NCI-H460 (cell line): ENCODE measurements around the gene NYAP1. TPM values are rescaled to one million over a fixed set of nuclear protein-coding genes. Genes with fewer than 3 reads are reported as not detected.
"Not testable (repeated sequence)": the region's sequence is repeated elsewhere in the genome, so short reads cannot be mapped to it uniquely, and the experiment has no call there.

ENCODE experiments used
- DNase-seq: peaks from one replicate; pipeline ENCODE4 v3.0.0-alpha.2; 2016; ENCODE audit warnings: low read depth; ENCODE audit errors: extremely low read depth
- total RNA-seq: library from RNA; depleted of rRNA; stranded (reverse); fragments of >200 nt; shearing (Covaris generic); gene quantifications from 2 replicates; pipeline ENCODE4 v1.2.3, GENCODE V29; 2014

Gene NYAP1
- total RNA-seq, 1 experiment from 2014 or later = 0.47 TPM

- DNase-seq = no peak
Observed at GRCh38 chr7:100481466-100481865, 2.3 kb upstream of the NYAP1 start.

- DNase-seq = no peak
Observed at GRCh38 chr7:100482728-100483089, 1.0 kb upstream of the NYAP1 start.

- DNase-seq = peak; percentile 36
Observed at GRCh38 chr7:100483090-100483721, 521 bp upstream of the NYAP1 start.

GRCh38 chr7:100484673-100485045, 932 bp downstream of the NYAP1 start:
- no peak for DNase-seq

- DNase-seq = no peak
Observed at GRCh38 chr7:100485471-100485876, 1.7 kb downstream of the NYAP1 start.

- DNase-seq = no peak
Observed at GRCh38 chr7:100486111-100486636, 2.4 kb downstream of the NYAP1 start.

GRCh38 chr7:100486753-100487446, 3.2 kb downstream of the NYAP1 start:
- no peak for DNase-seq

GRCh38 chr7:100488333-100489095, 4.8 kb downstream of the NYAP1 start:
- no peak for DNase-seq

GRCh38 chr7:100489121-100489520, 5.4 kb downstream of the NYAP1 start:
- DNase-seq = no peak

GRCh38 chr7:100489824-100490223, 6.1 kb downstream of the NYAP1 start:
- DNase-seq = no peak

GRCh38 chr7:100490483-100491191, 6.9 kb downstream of the NYAP1 start:
- no peak for DNase-seq

- DNase-seq = no peak
Observed at GRCh38 chr7:100491192-100491578, 7.5 kb downstream of the NYAP1 start.

- no peak for DNase-seq
Observed at GRCh38 chr7:100492738-100493475, 9.2 kb downstream of the NYAP1 start.

- no peak for DNase-seq
Observed at GRCh38 chr7:100493476-100494264, 9.9 kb downstream of the NYAP1 start.

GRCh38 chr7:100496509-100496908, 12.8 kb downstream of the NYAP1 start:
- DNase-seq = no peak

- not testable (repeated sequence) for DNase-seq
Observed at GRCh38 chr7:100500743-100501142, 17.0 kb downstream of the NYAP1 start.

GRCh38 chr7:100504031-100504430, 20.3 kb downstream of the NYAP1 start:
- not testable (repeated sequence) for DNase-seq

- DNase-seq = no peak
Observed at GRCh38 chr7:100504887-100505611, 21.3 kb downstream of the NYAP1 start.
